Astrocyte of the cerebellum (primary cell): Measurements from ENCODE around the gene C21orf91.
A peak's percentile ranks its signal among the peaks of the same experiment; 100 is the strongest.

Experiments used
- DNase-seq: peaks from one replicate; pipeline ENCODE4 v3.0.0-alpha.2; 2011; ENCODE audit warnings: low read depth
- H3K4me3 ChIP-seq: 2 replicates; pipeline ENCODE4 v1.5.1; 2011; ENCODE audit warnings: mild to moderate bottlenecking, low read depth, low read length, moderate library complexity
- in situ Hi-C: cut with HindIII; loops from 2 replicates; pipeline ENCODE4 v1.10.0; 2017; ENCODE audit warnings: low sequenced_read_pairs
- TF ChIP-seq, protein P1 (sequence below): IDR thresholded peaks from 2 replicates; pipeline ENCODE4 v1.5.1; 2012; ENCODE audit warnings: low read length, low read depth, moderate library complexity, mild to moderate bottlenecking; ENCODE audit errors: missing control alignments

The C21orf91 gene

DNA sequence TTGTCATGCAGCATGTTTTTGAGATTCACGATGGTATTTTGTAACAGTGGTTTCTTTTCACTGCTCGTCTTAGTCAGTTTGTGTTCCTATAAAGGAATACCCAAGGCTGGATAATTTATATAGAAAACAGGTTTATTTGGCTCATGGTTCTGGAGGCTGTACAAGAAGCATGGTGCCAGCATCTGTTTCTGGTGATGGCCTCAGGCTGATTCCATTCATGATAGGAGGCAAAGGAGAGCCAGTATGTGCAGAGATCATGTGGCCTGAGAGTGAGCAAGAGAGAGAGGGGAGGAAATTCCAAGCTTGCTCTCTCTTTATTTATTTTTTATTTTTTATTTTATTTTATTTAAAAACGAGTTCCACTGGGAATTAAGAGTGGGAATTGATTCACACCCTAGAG lies 2.0 kb upstream of the C21orf91 start:
- TF ChIP-seq, protein P1, sequence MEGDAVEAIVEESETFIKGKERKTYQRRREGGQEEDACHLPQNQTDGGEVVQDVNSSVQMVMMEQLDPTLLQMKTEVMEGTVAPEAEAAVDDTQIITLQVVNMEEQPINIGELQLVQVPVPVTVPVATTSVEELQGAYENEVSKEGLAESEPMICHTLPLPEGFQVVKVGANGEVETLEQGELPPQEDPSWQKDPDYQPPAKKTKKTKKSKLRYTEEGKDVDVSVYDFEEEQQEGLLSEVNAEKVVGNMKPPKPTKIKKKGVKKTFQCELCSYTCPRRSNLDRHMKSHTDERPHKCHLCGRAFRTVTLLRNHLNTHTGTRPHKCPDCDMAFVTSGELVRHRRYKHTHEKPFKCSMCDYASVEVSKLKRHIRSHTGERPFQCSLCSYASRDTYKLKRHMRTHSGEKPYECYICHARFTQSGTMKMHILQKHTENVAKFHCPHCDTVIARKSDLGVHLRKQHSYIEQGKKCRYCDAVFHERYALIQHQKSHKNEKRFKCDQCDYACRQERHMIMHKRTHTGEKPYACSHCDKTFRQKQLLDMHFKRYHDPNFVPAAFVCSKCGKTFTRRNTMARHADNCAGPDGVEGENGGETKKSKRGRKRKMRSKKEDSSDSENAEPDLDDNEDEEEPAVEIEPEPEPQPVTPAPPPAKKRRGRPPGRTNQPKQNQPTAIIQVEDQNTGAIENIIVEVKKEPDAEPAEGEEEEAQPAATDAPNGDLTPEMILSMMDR: no peak
- H3K4me3 ChIP-seq: no peak overlapping the region
- in situ Hi-C loops: no loop called here
- no peak for DNase-seq

DNA sequence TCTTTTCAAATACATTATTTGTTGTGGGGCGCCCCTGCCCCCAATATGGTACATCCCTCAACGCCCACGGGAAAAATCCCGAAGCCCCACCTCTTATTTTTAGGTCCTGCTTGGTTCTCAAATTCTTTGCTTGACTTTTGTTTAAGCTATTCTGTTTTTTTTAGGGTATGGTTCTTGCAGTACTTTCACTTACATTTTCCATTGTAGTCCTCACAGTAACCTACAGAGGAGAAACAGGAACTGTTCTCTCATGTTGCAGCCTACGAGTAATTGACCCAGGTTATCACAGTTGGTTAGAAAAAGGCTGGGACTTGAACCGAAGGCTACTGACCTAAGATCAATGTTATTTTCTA lies 697 bp upstream of the C21orf91 start:
- TF ChIP-seq, protein P1: no peak
- no peak for DNase-seq
- H3K4me3 ChIP-seq: peak overlapping the region; percentile 80
- in situ Hi-C loops: no loop called here

DNA sequence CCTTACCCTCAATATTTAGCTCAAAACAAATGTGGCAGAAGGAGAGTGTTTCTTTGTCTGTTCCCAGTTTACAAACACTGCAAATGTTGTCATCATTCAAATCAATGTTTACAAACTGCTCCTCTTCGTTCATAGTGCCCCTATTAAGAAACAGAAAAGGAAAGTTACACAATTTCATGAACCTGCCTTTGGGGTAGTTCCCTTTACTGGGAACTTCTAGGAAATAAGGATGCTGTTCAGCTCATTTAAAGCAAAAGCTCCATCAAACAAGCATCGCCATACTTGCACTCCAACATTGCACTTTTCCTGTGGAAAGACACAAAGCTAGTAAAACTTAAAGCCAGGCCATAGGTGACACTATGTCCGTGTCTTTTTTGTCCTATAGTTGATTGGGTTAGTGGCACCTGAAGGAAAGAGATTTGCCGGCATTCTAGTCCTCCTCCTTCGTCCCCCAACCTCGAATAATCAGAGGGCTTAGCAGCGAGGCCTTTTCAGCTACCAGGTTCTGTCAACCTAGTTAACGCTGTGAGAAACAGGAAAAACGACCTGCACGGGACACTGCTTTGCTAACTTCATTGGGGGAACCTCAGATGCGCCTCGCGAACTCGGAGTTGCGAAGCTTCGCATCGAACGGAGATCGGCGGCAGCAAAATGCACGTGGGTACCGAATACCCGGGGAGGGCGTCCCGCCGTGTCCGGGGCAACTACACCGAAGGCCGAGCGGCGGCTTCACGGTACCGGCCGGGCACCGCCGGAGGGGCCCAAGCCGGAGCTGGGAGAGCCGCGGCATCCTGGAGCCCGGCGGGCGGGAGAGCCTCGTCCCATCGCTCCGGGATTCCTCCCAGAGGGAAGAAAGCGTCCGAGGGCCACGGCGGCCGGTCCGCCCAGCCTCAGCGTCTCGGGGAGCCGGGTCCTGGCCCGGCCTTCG lies 706 bp downstream of the C21orf91 start:
- DNase-seq: no peak
- in situ Hi-C loops: no loop called here
- TF ChIP-seq, protein P1: no peak
- peak overlapping the region; percentile 80 for H3K4me3 ChIP-seq

- H3K4me3 ChIP-seq: no peak overlapping the region
- in situ Hi-C loops: no loop called here
- TF ChIP-seq, protein P1: no peak
- no peak for DNase-seq
Measured at GRCh38 chr21:17813353-17813752, 5.8 kb downstream of the C21orf91 start.

DNA sequence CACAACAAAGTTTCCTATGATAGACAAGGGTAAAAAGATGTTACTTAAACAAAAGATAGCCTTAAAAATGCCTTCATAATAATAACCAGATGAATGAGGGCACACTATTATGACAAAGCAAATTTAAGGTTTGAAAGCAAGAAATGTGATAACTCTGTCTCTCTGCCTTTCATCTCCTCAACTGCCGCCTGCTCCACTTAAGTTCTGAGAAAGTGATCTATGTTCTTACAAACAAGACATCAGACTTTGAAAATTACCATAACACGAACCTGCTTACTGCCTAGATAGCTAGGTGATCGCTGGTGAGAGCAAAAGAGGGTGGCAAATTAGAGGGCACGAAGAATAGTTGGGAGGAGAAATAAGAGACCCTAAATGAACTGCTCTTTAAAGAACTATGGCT lies 13.2 kb downstream of the C21orf91 start:
- H3K4me3 ChIP-seq: no peak overlapping the region
- in situ Hi-C loops: no loop called here

GRCh38 chr21:17803536-17803935 lies 15.6 kb downstream of the C21orf91 start:
- H3K4me3 ChIP-seq: no peak overlapping the region
- in situ Hi-C loops: no loop called here
- no peak for DNase-seq
- TF ChIP-seq, protein P1: no peak

More for the DNA sequence above, 13.2 kb downstream of the C21orf91 start:
- DNase-seq: no peak
- TF ChIP-seq, protein P1: no peak
